ENCODE results near the gene ABHD1. TPM values are rescaled to one million over a fixed set of nuclear protein-coding genes. Genes with fewer than 3 reads are reported as not detected.
"Not testable (repeated sequence)": the region's sequence is repeated elsewhere in the genome, so short reads cannot be mapped to it uniquely, and the experiment has no call there.

ABHD1 gene
- total and polyA plus RNA-seq, 7 experiments from 2014 or later = 0.53 to 2.0 (median 0.90) TPM

GRCh38 chr2:27170581-27171337 lies 47.1 kb downstream of the ABHD1 start:
- DNase-seq = no peak
- Histone ChIP-seq H3K9me3 (ENCODE audit: control insufficient read depth in 2 of 3, low read length in 3 of 3) (no peaks in the 10 kb centered on the region), H3K27me3 (ENCODE audit: control insufficient read depth in 2 of 2, insufficient read depth in 2 of 2, low read length in 2 of 2) (no peaks in the 10 kb centered on the region), H3K36me3 (ENCODE audit: control insufficient read depth in 2 of 3, insufficient read depth in 3 of 3, low read length in 3 of 3) (no peaks in the 10 kb centered on the region), H3K27ac (ENCODE audit: low read depth, low read length) (no peak overlapping the region), H3K4me1 (ENCODE audit: control insufficient read depth in 2 of 2, insufficient read depth in 2 of 2, low read length in 2 of 2) (no peaks in the 10 kb centered on the region), H3K4me3 (ENCODE audit: low read length) (no peak overlapping the region)
- ChIA-PET POLR2A (no interaction called here), CTCF (interaction anchor here (0.6 to 1.4 kb wide), 2 partner anchors 113 to 362 kb away, joined by 4 to 5 read pairs; no protein-coding TSS in a partner anchor)
- H3K27ac Mint-ChIP-seq = no peak overlapping the region
- ATAC-seq = no peak
- peaks cover 0 to 25% (median 8%) of the 10 kb centered on the region in 5 donors for H3K27me3 Mint-ChIP-seq
- peaks cover 0 to 13% (median 8%) of the 10 kb centered on the region in 7 donors for H3K4me1 Mint-ChIP-seq
- no peaks in the 10 kb centered on the region for H3K36me3 Mint-ChIP-seq
- no peaks in the 10 kb centered on the region for H3K9me3 Mint-ChIP-seq
- peak overlapping the region in 5 of 10 donors; percentile 26 to 69 (median 26) for H3K4me3 Mint-ChIP-seq
- intact Hi-C loops (cut with micrococcal nuclease) = no loop called here

- no peak for DNase-seq
- Mint-ChIP-seq H3K27ac (no peak overlapping the region), H3K4me3 (no peak overlapping the region), H3K36me3 (no peaks in the 10 kb centered on the region), H3K4me1 (peaks cover 0 to 13% (median 8%) of the 10 kb centered on the region in 7 donors), H3K9me3 (no peaks in the 10 kb centered on the region), H3K27me3 (peaks cover 0 to 29% (median 13%) of the 10 kb centered on the region in 5 donors)
- no peak for ATAC-seq
- no peaks in the 10 kb centered on the region for H3K4me1 ChIP-seq (ENCODE audit: control insufficient read depth in 2 of 2, insufficient read depth in 2 of 2, low read length in 2 of 2)
- no peak overlapping the region for H3K27ac ChIP-seq (ENCODE audit: low read depth, low read length)
- no peak overlapping the region for H3K4me3 ChIP-seq (ENCODE audit: low read length)
- H3K9me3 ChIP-seq (ENCODE audit: control insufficient read depth in 2 of 3, low read length in 3 of 3) = no peaks in the 10 kb centered on the region
- H3K27me3 ChIP-seq (ENCODE audit: control insufficient read depth in 2 of 2, insufficient read depth in 2 of 2, low read length in 2 of 2) = no peaks in the 10 kb centered on the region
- no peaks in the 10 kb centered on the region for H3K36me3 ChIP-seq (ENCODE audit: control insufficient read depth in 2 of 3, insufficient read depth in 3 of 3, low read length in 3 of 3)
- ChIA-PET CTCF (interaction anchor here (0.6 kb wide), 1 partner anchor 363 kb away, joined by 5 read pairs; no protein-coding TSS in a partner anchor), POLR2A (no interaction called here)
- intact Hi-C loops (cut with micrococcal nuclease) = no loop called here
Observed at GRCh38 chr2:27171351-27171848, 47.8 kb downstream of the ABHD1 start.

- DNase-seq = no peak
- no peak overlapping the region for H3K27ac Mint-ChIP-seq
- peaks cover 16 to 47% (median 23%) of the 10 kb centered on the region in 5 donors for H3K27me3 Mint-ChIP-seq
- ChIA-PET CTCF (interaction anchor here (0.5 to 1.1 kb wide), 2 partner anchors 12 to 112 kb away, joined by 3 to 5 read pairs; no protein-coding TSS in a partner anchor), POLR2A (no interaction called here)
- no peaks in the 10 kb centered on the region for H3K4me1 ChIP-seq (ENCODE audit: control insufficient read depth in 2 of 2, insufficient read depth in 2 of 2, low read length in 2 of 2)
- H3K36me3 Mint-ChIP-seq = no peaks in the 10 kb centered on the region
- intact Hi-C loops (cut with micrococcal nuclease) = no loop called here
- no peak overlapping the region for H3K4me3 ChIP-seq (ENCODE audit: low read length)
- no peaks in the 10 kb centered on the region for H3K27me3 ChIP-seq (ENCODE audit: control insufficient read depth in 2 of 2, insufficient read depth in 2 of 2, low read length in 2 of 2)
- ATAC-seq = no peak
- H3K9me3 ChIP-seq (ENCODE audit: control insufficient read depth in 2 of 3, low read length in 3 of 3) = no peaks in the 10 kb centered on the region
- no peaks in the 10 kb centered on the region for H3K9me3 Mint-ChIP-seq
- peaks cover 0 to 8% (median 4%) of the 10 kb centered on the region in 7 donors for H3K4me1 Mint-ChIP-seq
- H3K36me3 ChIP-seq (ENCODE audit: control insufficient read depth in 2 of 3, insufficient read depth in 3 of 3, low read length in 3 of 3) = no peaks in the 10 kb centered on the region
- no peak overlapping the region for H3K4me3 Mint-ChIP-seq
- no peak overlapping the region for H3K27ac ChIP-seq (ENCODE audit: low read depth, low read length)
Observed at GRCh38 chr2:27174638-27175037, 51.0 kb downstream of the ABHD1 start.

- DNase-seq (no peak), ATAC-seq (no peak)
- H3K9me3 ChIP-seq (ENCODE audit: control insufficient read depth in 2 of 3, low read length in 3 of 3) = no peaks in the 10 kb centered on the region
- Mint-ChIP-seq H3K27ac (no peak overlapping the region), H3K9me3 (no peaks in the 10 kb centered on the region), H3K4me1 (peaks cover 0 to 5% (median 4%) of the 10 kb centered on the region in 7 donors), H3K36me3 (no peaks in the 10 kb centered on the region), H3K4me3 (no peak overlapping the region), H3K27me3 (peaks cover 21 to 48% (median 28%) of the 10 kb centered on the region in 5 donors)
- intact Hi-C loops (cut with micrococcal nuclease) = no loop called here
- H3K4me3 ChIP-seq (ENCODE audit: low read length) = no peak overlapping the region
- no peaks in the 10 kb centered on the region for H3K36me3 ChIP-seq (ENCODE audit: control insufficient read depth in 2 of 3, insufficient read depth in 3 of 3, low read length in 3 of 3)
- H3K27ac ChIP-seq (ENCODE audit: low read depth, low read length) = no peak overlapping the region
- CTCF ChIA-PET = interaction anchor here (1.1 kb wide), 1 partner anchor 11 kb away, joined by 5 read pairs; no protein-coding TSS in a partner anchor
- POLR2A ChIA-PET = interaction anchor here (0.6 kb wide), 1 partner anchor 1881 kb away, joined by 3 read pairs; no protein-coding TSS in a partner anchor
- H3K4me1 ChIP-seq (ENCODE audit: control insufficient read depth in 2 of 2, insufficient read depth in 2 of 2, low read length in 2 of 2) = no peaks in the 10 kb centered on the region
- no peaks in the 10 kb centered on the region for H3K27me3 ChIP-seq (ENCODE audit: control insufficient read depth in 2 of 2, insufficient read depth in 2 of 2, low read length in 2 of 2)
Observed at GRCh38 chr2:27175330-27175729, 51.7 kb downstream of the ABHD1 start.

- ChIA-PET POLR2A (interaction anchor here (0.6 kb wide), 1 partner anchor 1881 kb away, joined by 3 read pairs; no protein-coding TSS in a partner anchor), CTCF (interaction anchor here (1.1 kb wide), 1 partner anchor 11 kb away, joined by 5 read pairs; no protein-coding TSS in a partner anchor)
- H3K4me1 Mint-ChIP-seq; DNase-seq; H3K9me3 ChIP-seq (ENCODE audit: control insufficient read depth in 2 of 3, low read length in 3 of 3); H3K9me3 Mint-ChIP-seq; H3K4me1 ChIP-seq (ENCODE audit: control insufficient read depth in 2 of 2, insufficient read depth in 2 of 2, low read length in 2 of 2); intact Hi-C loops (cut with micrococcal nuclease); H3K4me3 Mint-ChIP-seq; H3K36me3 ChIP-seq (ENCODE audit: control insufficient read depth in 2 of 3, insufficient read depth in 3 of 3, low read length in 3 of 3); H3K36me3 Mint-ChIP-seq; H3K27me3 ChIP-seq (ENCODE audit: control insufficient read depth in 2 of 2, insufficient read depth in 2 of 2, low read length in 2 of 2); ATAC-seq; H3K4me3 ChIP-seq (ENCODE audit: low read length); H3K27ac Mint-ChIP-seq; H3K27ac ChIP-seq (ENCODE audit: low read depth, low read length): not testable (repeated sequence)
- H3K27me3 Mint-ChIP-seq = peaks cover 21 to 46% (median 29%) of the 10 kb centered on the region in 5 donors
Observed at GRCh38 chr2:27175781-27176180, 52.2 kb downstream of the ABHD1 start.

GRCh38 chr2:27177441-27178351 lies 54.1 kb downstream of the ABHD1 start:
- Mint-ChIP-seq H3K4me3 (no peak overlapping the region), H3K27ac (no peak overlapping the region), H3K4me1 (peaks cover 0 to 3% (median 0%) of the 10 kb centered on the region in 7 donors), H3K36me3 (no peaks in the 10 kb centered on the region), H3K9me3 (no peaks in the 10 kb centered on the region), H3K27me3 (peaks cover 21 to 44% (median 38%) of the 10 kb centered on the region in 5 donors)
- no peaks in the 10 kb centered on the region for H3K27me3 ChIP-seq (ENCODE audit: control insufficient read depth in 2 of 2, insufficient read depth in 2 of 2, low read length in 2 of 2)
- ATAC-seq = no peak
- ChIA-PET POLR2A (no interaction called here), CTCF (interaction anchor here (0.6 kb wide), 1 partner anchor 255 kb away, joined by 3 read pairs; no protein-coding TSS in a partner anchor)
- H3K4me3 ChIP-seq (ENCODE audit: low read length) = no peak overlapping the region
- intact Hi-C loops (cut with micrococcal nuclease) = no loop called here
- DNase-seq = no peak
- no peak overlapping the region for H3K27ac ChIP-seq (ENCODE audit: low read depth, low read length)
- H3K4me1 ChIP-seq (ENCODE audit: control insufficient read depth in 2 of 2, insufficient read depth in 2 of 2, low read length in 2 of 2) = no peaks in the 10 kb centered on the region
- H3K9me3 ChIP-seq (ENCODE audit: control insufficient read depth in 2 of 3, low read length in 3 of 3) = no peaks in the 10 kb centered on the region
- no peaks in the 10 kb centered on the region for H3K36me3 ChIP-seq (ENCODE audit: control insufficient read depth in 2 of 3, insufficient read depth in 3 of 3, low read length in 3 of 3)

Measured in naive thymus-derived CD4-positive, alpha-beta T cell (primary cell).